Epithelial cell of esophagus (primary cell): Measurements from ENCODE around the gene TDRD5.
A peak's percentile ranks its signal among the peaks of the same experiment; 100 is the strongest.
"Not testable (repeated sequence)": the region's sequence is repeated elsewhere in the genome, so short reads cannot be mapped to it uniquely, and the experiment has no call there.

Source experiments
- DNase-seq: peaks from one replicate; pipeline ENCODE4 v3.0.0; 2010; ENCODE audit warnings: low read depth
- H3K4me3 ChIP-seq: 2 replicates; pipeline ENCODE4 v1.5.1; 2011; ENCODE audit warnings: mild to moderate bottlenecking, low read length, control low read depth
- CTCF ChIP-seq: IDR thresholded peaks from 2 replicates; pipeline ENCODE4 v1.5.1; 2011; ENCODE audit warnings: low read depth, mild to moderate bottlenecking, low read length, control low read depth, inconsistent platforms; ENCODE audit not compliant: insufficient read depth; ENCODE audit errors: missing control alignments

TDRD5 gene

GRCh38 chr1:179663810-179664209, 72.2 kb downstream of the TDRD5 start:
- no peak for TF ChIP-seq CTCF
- DNase-seq, result no peak
- H3K4me3 ChIP-seq, result no peak overlapping the region

- no peak overlapping the region for H3K4me3 ChIP-seq
- TF ChIP-seq CTCF, result no peak
- no peak for DNase-seq
Measured at GRCh38 chr1:179677882-179678281, 86.2 kb downstream of the TDRD5 start.

- H3K4me3 ChIP-seq, DNase-seq: not testable (repeated sequence)
Measured at GRCh38 chr1:179694530-179694929, 102.9 kb downstream of the TDRD5 start.

GRCh38 chr1:179702946-179703539, 111.4 kb downstream of the TDRD5 start:
- H3K4me3 ChIP-seq, result no peak overlapping the region
- TF ChIP-seq CTCF, result no peak
- DNase-seq, result peak; percentile 3

- peak; percentile 67 for DNase-seq
- H3K4me3 ChIP-seq, result no peak overlapping the region
- peak; percentile 74 for TF ChIP-seq CTCF
Measured at GRCh38 chr1:179706339-179706941, 114.8 kb downstream of the TDRD5 start.

GRCh38 chr1:179707406-179707805, 115.8 kb downstream of the TDRD5 start:
- TF ChIP-seq CTCF, result no peak
- no peak overlapping the region for H3K4me3 ChIP-seq
- DNase-seq, result no peak

GRCh38 chr1:179708434-179709195, 117.0 kb downstream of the TDRD5 start:
- no peak overlapping the region for H3K4me3 ChIP-seq
- TF ChIP-seq CTCF, result no peak
- DNase-seq, result no peak
